CD14-positive monocyte (primary cell): ENCODE measurements around the gene XPO5. TPM values are rescaled to one million over a fixed set of nuclear protein-coding genes. Genes with fewer than 3 reads are reported as not detected.
A peak's percentile ranks its signal among the peaks of the same experiment; 100 is the strongest.

Experiments used
- DNase-seq, 3 donors: peaks; one replicate each; pipeline ENCODE4 v3.0.0-alpha.2; 2011 to 2022
- H2AFZ ChIP-seq: 2 replicates; pipeline ENCODE4 v1.6.0; 2012; ENCODE audit warnings: mild to moderate bottlenecking, low read depth, low read length, inconsistent platforms; ENCODE audit not compliant: insufficient read depth, poor library complexity, severe bottlenecking
- H3K27ac ChIP-seq, 2 donors: 1 replicate in 1 of 2; 2 replicates in 1 of 2; pipeline ENCODE4 v1.5.1; 2012 to 2013; ENCODE audit warnings: low read length in 2 of 2, control low read depth in 1 of 2, inconsistent platforms in 1 of 2, low read depth in 1 of 2, mild to moderate bottlenecking in 1 of 2
- H3K27me3 ChIP-seq, 2 donors: one replicate each; pipeline versions ENCODE4 v1.6.0 to v1.6.1; 2011 to 2013; ENCODE audit warnings: low read length in 2 of 2; ENCODE audit not compliant: control insufficient read depth in 2 of 2, insufficient read depth in 2 of 2
- H3K36me3 ChIP-seq, 2 donors: replicated peaks in 1 of 2; 1 replicate in 1 of 2; 2 replicates in 1 of 2; pipeline versions ENCODE4 v1.5.1 to v1.6.1; 2012 to 2013; ENCODE audit warnings: low read length in 2 of 2, control low read depth in 1 of 2, inconsistent platforms in 1 of 2, mild to moderate bottlenecking in 1 of 2; ENCODE audit not compliant: insufficient read depth in 2 of 2, control insufficient read depth in 1 of 2
- H3K4me1 ChIP-seq, 2 donors: 1 replicate in 1 of 2; 2 replicates in 1 of 2; pipeline versions ENCODE4 v1.5.1 to v1.6.1; 2012 to 2013; ENCODE audit warnings: low read length in 2 of 2, control low read depth in 1 of 2, inconsistent platforms in 1 of 2, mild to moderate bottlenecking in 1 of 2, moderate library complexity in 1 of 2; ENCODE audit not compliant: insufficient read depth in 2 of 2, control insufficient read depth in 1 of 2
- H3K4me2 ChIP-seq: replicated peaks from 2 replicates; pipeline ENCODE3; 2012; ENCODE audit warnings: low read length, moderate library complexity, mild to moderate bottlenecking; ENCODE audit not compliant: poor library complexity, severe bottlenecking; ENCODE audit errors: extremely low read depth
- H3K4me3 ChIP-seq, 3 experiments: fragments of 200-600 bp in 1 of 3; sonication (generic) in 1 of 3; replicated peaks in 1 of 3; 1 replicate in 2 of 3; 2 replicates in 1 of 3; pipeline ENCODE4 v1.5.1; 2011 to 2013; ENCODE audit warnings: low read length in 3 of 3, mild to moderate bottlenecking in 3 of 3, control low read depth in 2 of 3, low read depth in 2 of 3, inconsistent platforms in 1 of 3, moderate library complexity in 1 of 3
- H3K79me2 ChIP-seq: 2 replicates; pipeline ENCODE4 v1.6.0; 2012; ENCODE audit warnings: mild to moderate bottlenecking, control low read depth, inconsistent platforms, low read length, moderate library complexity; ENCODE audit not compliant: insufficient read depth
- H3K9ac ChIP-seq: 2 replicates; pipeline ENCODE4 v1.6.0; 2017; ENCODE audit warnings: low read length, mild to moderate bottlenecking; ENCODE audit not compliant: insufficient read depth, poor library complexity, severe bottlenecking
- H3K9me3 ChIP-seq, 2 donors: replicated peaks in 1 of 2; 1 replicate in 1 of 2; 2 replicates in 1 of 2; pipeline versions ENCODE4 v1.5.1 to v1.6.1; 2012 to 2013; ENCODE audit warnings: low read length in 2 of 2, control low read depth in 1 of 2; ENCODE audit not compliant: control insufficient read depth in 1 of 2, insufficient read depth in 1 of 2
- H4K20me1 ChIP-seq: 2 replicates; pipeline ENCODE4 v1.6.0; 2012; ENCODE audit warnings: mild to moderate bottlenecking, low read length, control low read depth, moderate library complexity; ENCODE audit not compliant: insufficient read depth
- H3K27ac Mint-ChIP-seq, 7 donors: one replicate each; pipeline ENCODE4 v1.8.0; 2020; ENCODE audit warnings: mild to moderate bottlenecking in 7 of 7, mixed read lengths in 7 of 7, moderate library complexity in 6 of 7, inconsistent platforms in 2 of 7
- H3K27me3 Mint-ChIP-seq, 3 donors: one replicate each; pipeline ENCODE4 v1.8.0; 2021 to 2022; ENCODE audit warnings: low read depth in 3 of 3, mild to moderate bottlenecking in 3 of 3, mixed read lengths in 3 of 3, moderate library complexity in 3 of 3, inconsistent platforms in 1 of 3
- H3K36me3 Mint-ChIP-seq, 2 donors: one replicate each; pipeline ENCODE4 v1.8.0; 2020; ENCODE audit warnings: mixed read lengths in 2 of 2, inconsistent platforms in 1 of 2, mild to moderate bottlenecking in 1 of 2
- H3K4me1 Mint-ChIP-seq: one replicate; pipeline ENCODE4 v1.8.0; 2020; ENCODE audit warnings: mild to moderate bottlenecking, mixed read lengths
- H3K4me3 Mint-ChIP-seq, 2 donors: one replicate each; pipeline ENCODE4 v1.8.0; 2020; ENCODE audit warnings: mild to moderate bottlenecking in 2 of 2, mixed read lengths in 2 of 2, moderate library complexity in 1 of 2
- H3K9me3 Mint-ChIP-seq, 7 donors: one replicate each; pipeline ENCODE4 v1.8.0; 2020 to 2022; ENCODE audit warnings: mixed read lengths in 7 of 7, mild to moderate bottlenecking in 6 of 7, moderate library complexity in 6 of 7, inconsistent platforms in 2 of 7
- CTCF ChIP-seq: fragments of 200-600 bp; IDR thresholded peaks from one replicate; pipeline ENCODE4 v1.8.0; 2022; ENCODE audit warnings: antibody characterized with exemption, mild to moderate bottlenecking
- WGBS: methylation state at CpG from one replicate; pipeline ENCODE4 v1.1.5; 2013; ENCODE audit warnings: missing lambda C conversion rate; ENCODE audit not compliant: insufficient coverage; 5-methylcytosine and 5-hydroxymethylcytosine counted together
- intact Hi-C, 2 donors: fragments of 100-400 bp; cut with micrococcal nuclease; formaldehyde crosslinking; loops; one replicate each; pipeline versions ENCODE4 v1.15.0 to v1.15.1; 2023
- polyA plus RNA-seq, 3 donors: library from polyadenylated mRNA; depleted of rRNA in 1 of 3; unstranded in 2 of 3; stranded (reverse) in 1 of 3; fragments of 300-500 nt in 2 of 3; fragments of >200 nt in 1 of 3; fragmentation: Illumina TruSeq in 2 of 3; gene quantifications; 1 replicate in 2 of 3; 2 replicates in 1 of 3; pipeline ENCODE4 v1.2.3, GENCODE V29; 2012 to 2021

The XPO5 gene
- polyA plus RNA-seq, 3 donors = 8.0 to 17.5 (median 13.8) TPM

- WGBS = 97% methylated on average over 10 of the region's 12 CpGs
- Histone ChIP-seq H3K27ac (peak overlapping the region in 1 of 2 donors; percentile 20), H4K20me1 (peaks cover 40% of the 10 kb centered on the region), H3K36me3 (peaks cover 68 to 84% of the 10 kb centered on the region in 2 donors), H3K9me3 (no peaks in the 10 kb centered on the region), H3K79me2 (peaks cover 19% of the 10 kb centered on the region), H3K4me3 (no peak overlapping the region), H3K27me3 (no peaks in the 10 kb centered on the region), H3K9ac (no peak overlapping the region), H3K4me1 (peaks cover 3 to 4% of the 10 kb centered on the region in 2 donors), H3K4me2 (no peak overlapping the region), H2AFZ (no peak overlapping the region)
- Mint-ChIP-seq H3K27me3 (peaks cover 0 to 1% (median 0%) of the 10 kb centered on the region in 3 donors), H3K9me3 (no peaks in the 10 kb centered on the region), H3K4me3 (no peak overlapping the region), H3K36me3 (peaks cover 52 to 73% of the 10 kb centered on the region in 2 donors), H3K4me1 (peaks cover 2% of the 10 kb centered on the region), H3K27ac (peak overlapping the region in 5 of 7 donors; percentile 22 to 78 (median 42))
- intact Hi-C loops = no loop called here
- no peak for TF ChIP-seq CTCF
- no peak for DNase-seq
These were observed 45.4 kb upstream of the XPO5 start for GRCh38 chr6:43621078-43621835.

GRCh38 chr6:43616725-43617472, 41.1 kb upstream of the XPO5 start:
- no peak overlapping the region for H3K4me3 ChIP-seq
- peaks cover 43 to 68% of the 10 kb centered on the region in 2 donors for H3K36me3 ChIP-seq
- H3K27ac ChIP-seq = no peak overlapping the region
- Mint-ChIP-seq H3K4me1 (no peaks in the 10 kb centered on the region), H3K27me3 (no peaks in the 10 kb centered on the region), H3K27ac (peak overlapping the region in 4 of 7 donors; percentile 26 to 73 (median 54)), H3K36me3 (peaks cover 25 to 58% of the 10 kb centered on the region in 2 donors), H3K4me3 (no peak overlapping the region), H3K9me3 (no peaks in the 10 kb centered on the region)
- 100% methylated on average over 3 of the region's 9 CpGs for WGBS
- no peak for DNase-seq
- H3K4me1 ChIP-seq = no peaks in the 10 kb centered on the region
- H3K27me3 ChIP-seq = no peaks in the 10 kb centered on the region
- no peaks in the 10 kb centered on the region for H3K9me3 ChIP-seq
- H2AFZ ChIP-seq = no peak overlapping the region
- intact Hi-C loops = no loop called here
- H4K20me1 ChIP-seq = peaks cover 8% of the 10 kb centered on the region
- H3K79me2 ChIP-seq = no peaks in the 10 kb centered on the region
- H3K4me2 ChIP-seq = no peak overlapping the region
- H3K9ac ChIP-seq = no peak overlapping the region
- no peak for TF ChIP-seq CTCF
